Activated naive CD4-positive, alpha-beta T cell treated with anti-CD3 and anti-CD28 coated beads, Interleukin-2, amount 10 ng/mL, durations not matched to agents 7 days and 5 days (primary cell): ENCODE data around the gene MYO3B.

Source experiments
- CTCF ChIA-PET: fragments of 350-600 bp; sonication (Branson Sonifier 250); formaldehyde crosslinking; loops from one replicate; lab custom pipeline; 2021; ENCODE audit warnings: antibody characterized with exemption; lab: Charles Lee
- DNase-seq: peaks from one replicate; pipeline ENCODE4 v3.0.0-alpha.2; 2020
- H3K27ac Mint-ChIP-seq: one replicate; pipeline ENCODE4 v1.8.0; 2021; ENCODE audit warnings: mild to moderate bottlenecking, moderate library complexity, mixed read lengths
- H3K27me3 Mint-ChIP-seq: one replicate; pipeline ENCODE4 v1.8.0; 2021; ENCODE audit warnings: mild to moderate bottlenecking, mixed read lengths
- H3K36me3 Mint-ChIP-seq: one replicate; pipeline ENCODE4 v1.8.0; 2021; ENCODE audit warnings: mixed read lengths
- H3K4me1 Mint-ChIP-seq: one replicate; pipeline ENCODE4 v1.8.0; 2021; ENCODE audit warnings: mixed read lengths
- H3K4me3 Mint-ChIP-seq: one replicate; pipeline ENCODE4 v1.8.0; 2021; ENCODE audit warnings: mild to moderate bottlenecking, moderate library complexity, mixed read lengths
- H3K9me3 Mint-ChIP-seq: one replicate; pipeline ENCODE4 v1.8.0; 2021; ENCODE audit warnings: mixed read lengths

Gene MYO3B

GRCh38 chr2:170226216-170226615 lies 48.3 kb downstream of the MYO3B start:
- CTCF ChIA-PET, result no interaction called here
- no peaks in the 10 kb centered on the region for H3K9me3 Mint-ChIP-seq
- H3K27ac Mint-ChIP-seq, result no peak overlapping the region
- H3K27me3 Mint-ChIP-seq, result peaks cover 15% of the 10 kb centered on the region
- H3K4me1 Mint-ChIP-seq, result peaks cover 7% of the 10 kb centered on the region
- no peak overlapping the region for H3K4me3 Mint-ChIP-seq
- no peak for DNase-seq
- no peaks in the 10 kb centered on the region for H3K36me3 Mint-ChIP-seq

GRCh38 chr2:170227507-170227947 lies 49.6 kb downstream of the MYO3B start:
- H3K9me3 Mint-ChIP-seq, result no peaks in the 10 kb centered on the region

GRCh38 chr2:170227951-170228350 lies 50.0 kb downstream of the MYO3B start:
- CTCF ChIA-PET, result no interaction called here
- no peaks in the 10 kb centered on the region for H3K36me3 Mint-ChIP-seq
- no peak overlapping the region for H3K4me3 Mint-ChIP-seq
- H3K4me1 Mint-ChIP-seq, result peaks cover 2% of the 10 kb centered on the region
- H3K9me3 Mint-ChIP-seq, result no peaks in the 10 kb centered on the region
- no peak for DNase-seq
- H3K27ac Mint-ChIP-seq, result no peak overlapping the region
- H3K27me3 Mint-ChIP-seq, result peaks cover 15% of the 10 kb centered on the region

More at GRCh38 chr2:170227507-170227947, 49.6 kb downstream of the MYO3B start:
- Mint-ChIP-seq H3K4me3 (no peak overlapping the region), H3K36me3 (no peaks in the 10 kb centered on the region), H3K27me3 (peaks cover 15% of the 10 kb centered on the region), H3K27ac (no peak overlapping the region), H3K4me1 (peaks cover 4% of the 10 kb centered on the region)
- CTCF ChIA-PET, result no interaction called here
- DNase-seq, result no peak

DNA sequence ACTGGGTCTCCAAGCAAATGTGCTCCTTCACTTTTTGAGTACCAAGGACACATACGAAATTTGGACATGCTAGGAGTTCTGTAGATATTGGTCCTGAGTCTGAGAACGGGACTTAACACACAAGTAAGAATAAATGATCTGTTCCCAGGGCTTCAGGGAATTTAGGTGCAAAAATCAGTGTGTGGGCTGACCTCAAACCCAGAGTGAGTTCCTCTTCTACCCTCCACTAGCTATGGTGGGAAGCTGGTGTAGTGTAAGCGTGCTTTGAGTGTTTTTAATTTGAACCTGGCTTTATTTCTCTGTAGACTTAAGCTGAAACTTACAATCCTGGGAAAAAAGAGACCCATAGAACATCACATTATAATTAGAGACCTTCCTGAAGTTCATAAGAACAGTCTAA lies 50.5 kb downstream of the MYO3B start:
- CTCF ChIA-PET, result no interaction called here
- no peaks in the 10 kb centered on the region for H3K4me1 Mint-ChIP-seq
- H3K27ac Mint-ChIP-seq, result no peak overlapping the region
- H3K9me3 Mint-ChIP-seq, result no peaks in the 10 kb centered on the region
- no peak overlapping the region for H3K4me3 Mint-ChIP-seq
- H3K27me3 Mint-ChIP-seq, result peaks cover 15% of the 10 kb centered on the region
- DNase-seq, result no peak
- no peaks in the 10 kb centered on the region for H3K36me3 Mint-ChIP-seq

- Mint-ChIP-seq H3K27me3 (peaks cover 15% of the 10 kb centered on the region), H3K4me3 (no peak overlapping the region), H3K36me3 (no peaks in the 10 kb centered on the region), H3K27ac (no peak overlapping the region), H3K4me1 (no peaks in the 10 kb centered on the region), H3K9me3 (no peaks in the 10 kb centered on the region)
- CTCF ChIA-PET, result no interaction called here
- DNase-seq, result no peak
These were observed 51.2 kb downstream of the MYO3B start for GRCh38 chr2:170229125-170229524.

DNA sequence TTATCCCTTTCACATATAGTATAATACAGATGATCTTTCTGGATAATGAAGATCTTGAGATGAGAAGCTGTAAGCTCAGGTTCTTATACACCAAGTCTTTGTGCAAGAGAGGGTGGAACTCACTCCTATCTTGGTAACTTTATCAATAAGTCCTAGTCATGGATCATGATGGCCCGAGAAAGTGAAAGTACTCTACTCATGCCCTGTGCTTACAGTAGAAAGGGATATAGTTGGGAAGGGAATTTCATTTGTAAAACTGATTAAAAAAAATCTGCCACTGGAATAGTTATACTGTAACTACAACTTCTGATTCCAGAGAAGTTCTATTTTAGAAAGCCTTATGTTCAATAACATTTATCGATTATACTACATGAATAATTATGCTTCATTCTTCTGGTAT lies 51.8 kb downstream of the MYO3B start:
- CTCF ChIA-PET, result no interaction called here
- Mint-ChIP-seq H3K27me3 (peaks cover 15% of the 10 kb centered on the region), H3K4me1 (no peaks in the 10 kb centered on the region)

DNA sequence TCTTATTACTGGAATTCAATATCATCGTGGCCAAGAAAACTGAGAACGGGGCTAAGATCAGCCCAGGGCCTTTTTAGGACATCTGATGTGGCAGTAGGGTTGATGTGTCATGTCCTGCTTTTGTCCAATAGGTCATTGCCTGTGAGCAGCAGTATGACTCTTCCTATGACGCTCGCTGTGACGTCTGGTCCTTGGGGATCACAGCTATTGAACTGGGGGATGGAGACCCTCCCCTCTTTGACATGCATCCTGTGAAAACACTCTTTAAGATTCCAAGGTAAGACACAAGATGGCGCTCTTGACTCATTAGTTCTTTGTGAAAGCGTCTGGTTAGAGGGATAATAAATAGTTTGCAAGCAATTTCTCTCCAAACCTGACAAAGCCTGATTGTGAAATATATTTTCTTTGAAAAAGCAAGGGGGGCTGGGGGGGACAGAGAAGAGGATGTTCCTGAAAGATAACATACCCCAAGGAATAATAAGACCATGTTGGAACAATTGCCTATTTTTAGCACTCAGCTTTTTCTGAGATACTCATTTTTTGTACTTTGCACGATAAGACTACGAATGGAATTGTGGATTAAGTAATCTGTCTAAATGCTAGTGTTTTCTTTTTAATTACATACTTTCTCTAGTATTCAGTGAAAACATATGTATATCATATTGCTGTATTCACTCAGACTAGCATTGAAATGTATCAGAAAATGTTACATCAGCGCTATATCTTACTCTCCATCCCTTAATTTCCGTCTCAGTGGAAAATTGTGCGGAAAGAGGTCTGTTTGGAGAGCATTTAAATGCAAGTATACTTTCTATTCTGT lies 58.1 kb downstream of the MYO3B start:
- Mint-ChIP-seq H3K9me3 (no peaks in the 10 kb centered on the region), H3K36me3 (no peaks in the 10 kb centered on the region), H3K4me1 (no peaks in the 10 kb centered on the region), H3K27ac (no peak overlapping the region), H3K4me3 (no peak overlapping the region), H3K27me3 (peaks cover 11% of the 10 kb centered on the region)
- CTCF ChIA-PET, result interaction anchor here (0.6 to 2.9 kb wide), 11 partner anchors 12 to 598 kb away, joined by 3 to 9 read pairs (median 4); no protein-coding TSS in a partner anchor
- peak; percentile 20 for DNase-seq

More for the DNA sequence above, 51.8 kb downstream of the MYO3B start:
- no peak for DNase-seq
- H3K4me3 Mint-ChIP-seq, result no peak overlapping the region
- no peak overlapping the region for H3K27ac Mint-ChIP-seq
- no peaks in the 10 kb centered on the region for H3K9me3 Mint-ChIP-seq
- H3K36me3 Mint-ChIP-seq, result no peaks in the 10 kb centered on the region

GRCh38 chr2:170236680-170237047 lies 58.7 kb downstream of the MYO3B start:
- no peak overlapping the region for H3K4me3 Mint-ChIP-seq
- no peaks in the 10 kb centered on the region for H3K36me3 Mint-ChIP-seq
- CTCF ChIA-PET, result interaction anchor here (0.6 to 2.9 kb wide), 9 partner anchors 11 to 597 kb away, joined by 3 to 9 read pairs (median 3); no protein-coding TSS in a partner anchor
- peaks cover 11% of the 10 kb centered on the region for H3K27me3 Mint-ChIP-seq
- no peak for DNase-seq
- no peak overlapping the region for H3K27ac Mint-ChIP-seq
- no peaks in the 10 kb centered on the region for H3K9me3 Mint-ChIP-seq
- H3K4me1 Mint-ChIP-seq, result no peaks in the 10 kb centered on the region

DNA sequence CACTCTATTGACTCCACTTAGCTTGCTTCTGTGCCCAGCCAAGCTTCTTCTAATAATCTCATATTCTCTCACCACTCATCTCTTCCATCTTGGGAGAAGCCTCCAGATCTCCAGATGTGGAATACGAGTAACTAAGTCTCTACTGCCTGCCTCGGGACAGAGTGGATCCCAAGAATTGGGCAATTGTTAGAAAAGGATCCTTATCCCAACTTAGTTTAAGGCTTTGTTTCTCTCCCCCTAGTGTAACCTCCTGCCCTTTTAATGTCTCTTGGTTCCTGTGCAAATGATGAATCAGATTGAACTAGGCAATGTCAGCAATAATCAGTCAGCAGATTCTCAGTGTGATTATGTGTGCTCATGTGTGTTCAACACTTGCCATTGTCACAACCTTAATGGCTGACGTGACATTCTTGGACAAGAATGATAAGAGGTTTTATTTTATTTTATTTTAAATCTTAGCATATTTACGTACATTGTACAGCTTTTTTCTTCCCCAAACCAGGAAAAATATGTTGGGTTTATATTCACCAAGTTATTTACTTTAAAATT lies 59.7 kb downstream of the MYO3B start:
- no peak for DNase-seq
- Mint-ChIP-seq H3K9me3 (no peaks in the 10 kb centered on the region), H3K4me1 (no peaks in the 10 kb centered on the region), H3K4me3 (no peak overlapping the region), H3K36me3 (no peaks in the 10 kb centered on the region), H3K27ac (no peak overlapping the region), H3K27me3 (peaks cover 11% of the 10 kb centered on the region)
- CTCF ChIA-PET, result interaction anchor here (0.7 to 2.9 kb wide), 5 partner anchors 13 to 576 kb away, joined by 3 to 9 read pairs (median 3); no protein-coding TSS in a partner anchor

- H3K27me3 Mint-ChIP-seq, result peaks cover 11% of the 10 kb centered on the region
- H3K9me3 Mint-ChIP-seq, result no peaks in the 10 kb centered on the region
- no peak for DNase-seq
- CTCF ChIA-PET, result interaction anchor here (1.5 kb wide), 1 partner anchor 578 kb away, joined by 3 read pairs; the partner anchor contains the start of gene GAD1
- H3K36me3 Mint-ChIP-seq, result no peaks in the 10 kb centered on the region
- H3K4me1 Mint-ChIP-seq, result no peaks in the 10 kb centered on the region
- H3K27ac Mint-ChIP-seq, result no peak overlapping the region
- no peak overlapping the region for H3K4me3 Mint-ChIP-seq
These were observed 60.8 kb downstream of the MYO3B start for GRCh38 chr2:170238776-170239175.

DNA sequence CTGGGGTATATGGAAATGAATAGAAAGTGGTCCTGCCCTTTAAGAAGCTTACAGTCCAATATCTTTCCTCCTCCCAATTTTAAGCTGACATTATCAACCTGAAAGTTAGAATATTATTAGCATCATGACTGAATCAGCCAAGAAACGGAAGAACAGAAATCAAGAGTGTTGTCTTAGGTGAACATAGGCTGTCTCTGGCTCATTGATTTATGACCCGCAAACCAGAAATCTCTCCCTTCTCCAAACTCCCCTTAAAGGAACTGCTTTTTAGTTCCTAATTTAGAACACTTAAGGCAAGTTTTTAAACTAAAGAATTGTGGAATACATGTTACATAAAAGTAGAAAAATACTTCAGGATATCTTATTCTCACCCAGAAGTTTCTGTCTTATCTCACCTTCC lies 62.7 kb downstream of the MYO3B start:
- DNase-seq, result no peak
- Mint-ChIP-seq H3K4me3 (no peak overlapping the region), H3K27ac (no peak overlapping the region), H3K36me3 (no peaks in the 10 kb centered on the region), H3K27me3 (peaks cover 16% of the 10 kb centered on the region), H3K9me3 (no peaks in the 10 kb centered on the region), H3K4me1 (no peaks in the 10 kb centered on the region)
- CTCF ChIA-PET, result no interaction called here

DNA sequence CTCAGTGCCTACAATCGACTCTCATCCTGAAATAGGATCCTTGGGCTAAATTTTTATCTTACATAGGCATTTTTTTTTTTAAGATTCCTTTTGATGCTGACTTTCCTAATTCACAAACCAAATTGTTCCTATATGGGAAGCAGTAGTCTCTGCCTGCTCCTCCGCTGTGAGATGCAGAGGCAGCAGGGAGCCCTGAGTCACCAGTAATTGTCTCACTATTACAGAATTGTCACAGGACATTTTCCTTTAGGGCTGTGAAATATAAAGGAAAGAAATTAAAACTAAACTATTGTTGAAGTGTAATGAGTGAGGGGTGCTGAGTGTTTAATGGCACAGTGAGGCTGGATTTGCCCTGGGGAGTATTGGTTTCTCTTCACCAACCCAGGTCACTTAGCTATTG lies 63.8 kb downstream of the MYO3B start:
- H3K27ac Mint-ChIP-seq, result no peak overlapping the region
- H3K27me3 Mint-ChIP-seq, result peaks cover 19% of the 10 kb centered on the region
- no peak overlapping the region for H3K4me3 Mint-ChIP-seq
- no peaks in the 10 kb centered on the region for H3K4me1 Mint-ChIP-seq
- DNase-seq, result no peak
- CTCF ChIA-PET, result no interaction called here
- H3K9me3 Mint-ChIP-seq, result no peaks in the 10 kb centered on the region
- no peaks in the 10 kb centered on the region for H3K36me3 Mint-ChIP-seq

GRCh38 chr2:170243118-170243837 lies 65.3 kb downstream of the MYO3B start:
- no peaks in the 10 kb centered on the region for H3K36me3 Mint-ChIP-seq
- H3K4me1 Mint-ChIP-seq, result no peaks in the 10 kb centered on the region
- H3K4me3 Mint-ChIP-seq, result no peak overlapping the region
- no peak overlapping the region for H3K27ac Mint-ChIP-seq
- CTCF ChIA-PET, result interaction anchor here (1.0 kb wide), 2 partner anchors 11 to 166 kb away, joined by 3 to 4 read pairs; no protein-coding TSS in a partner anchor
- H3K27me3 Mint-ChIP-seq, result peaks cover 24% of the 10 kb centered on the region
- DNase-seq, result no peak
- no peaks in the 10 kb centered on the region for H3K9me3 Mint-ChIP-seq

DNA sequence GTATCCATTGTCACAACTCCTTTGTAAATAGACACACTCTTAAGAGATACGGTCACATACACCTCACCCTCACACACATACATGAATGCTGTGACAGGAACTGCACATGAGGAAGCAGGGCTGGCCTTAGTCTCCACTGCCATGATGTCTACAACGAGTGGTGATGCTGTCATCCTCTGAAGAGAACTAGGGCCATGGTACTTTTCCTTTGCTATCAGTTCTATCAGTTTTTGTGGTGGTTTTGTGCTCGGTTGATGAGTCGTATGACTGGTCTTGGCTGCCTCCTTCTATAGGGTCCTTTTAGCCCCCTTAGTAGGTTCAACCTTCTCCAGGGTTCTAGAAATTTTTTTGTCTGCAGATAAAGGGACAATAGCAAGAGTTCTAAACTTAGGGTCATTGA lies 66.0 kb downstream of the MYO3B start:
- peaks cover 22% of the 10 kb centered on the region for H3K27me3 Mint-ChIP-seq
- H3K36me3 Mint-ChIP-seq, result no peaks in the 10 kb centered on the region
- H3K4me3 Mint-ChIP-seq, result no peak overlapping the region
- CTCF ChIA-PET, result no interaction called here
- no peaks in the 10 kb centered on the region for H3K9me3 Mint-ChIP-seq
- H3K4me1 Mint-ChIP-seq, result no peaks in the 10 kb centered on the region
- no peak overlapping the region for H3K27ac Mint-ChIP-seq
- no peak for DNase-seq
